KMS-11 (cell line): ENCODE results near the gene AKAP13.

ENCODE experiments used
- H2AFZ ChIP-seq: fragments of 200-600 bp; sonication (generic); 2 replicates; pipeline ENCODE4 v1.6.1; 2016; ENCODE audit warnings: antibody characterized with exemption, mixed run types, low read depth
- H3K27ac ChIP-seq: fragments of 200-600 bp; sonication (generic); 2 replicates; pipeline ENCODE4 v1.6.1; 2016; ENCODE audit warnings: mild to moderate bottlenecking, mixed run types
- H3K27me3 ChIP-seq: fragments of 200-600 bp; sonication (generic); 2 replicates; pipeline ENCODE4 v1.6.1; 2017; ENCODE audit warnings: mild to moderate bottlenecking, low read depth, mixed run types, moderate library complexity; ENCODE audit not compliant: insufficient read depth
- H3K36me3 ChIP-seq: fragments of 200-600 bp; sonication (generic); 2 replicates; pipeline ENCODE4 v1.6.1; 2017; ENCODE audit warnings: mild to moderate bottlenecking, mixed run types; ENCODE audit not compliant: insufficient read depth
- H3K4me1 ChIP-seq: fragments of 200-600 bp; sonication (generic); 2 replicates; pipeline ENCODE4 v1.6.1; 2016; ENCODE audit warnings: mild to moderate bottlenecking, low read depth, mixed run types; ENCODE audit not compliant: poor library complexity, severe bottlenecking
- H3K4me2 ChIP-seq: fragments of 200-600 bp; sonication (generic); 2 replicates; pipeline ENCODE4 v1.7.0; 2016; ENCODE audit warnings: mild to moderate bottlenecking, mixed run types
- H3K4me3 ChIP-seq: fragments of 200-600 bp; sonication (generic); IDR thresholded peaks from 2 replicates; pipeline ENCODE4 v1.6.1; 2017; ENCODE audit warnings: low read depth, low read length, mixed read lengths; ENCODE audit not compliant: insufficient read depth
- H3K79me2 ChIP-seq: fragments of 200-600 bp; sonication (generic); 2 replicates; pipeline ENCODE4 v1.6.1; 2016; ENCODE audit warnings: low read depth, mixed run types; ENCODE audit not compliant: insufficient read depth
- H3K9ac ChIP-seq: fragments of 200-600 bp; sonication (generic); 2 replicates; pipeline ENCODE4 v1.6.1; 2016; ENCODE audit warnings: mild to moderate bottlenecking, mixed run types
- H4K20me1 ChIP-seq: fragments of 200-600 bp; sonication (generic); 2 replicates; pipeline ENCODE4 v1.6.1; 2016; ENCODE audit warnings: mild to moderate bottlenecking, mixed run types; ENCODE audit not compliant: insufficient read depth
- TF ChIP-seq, protein P1 (sequence below): fragments of 200-600 bp; sonication (generic); conservative IDR thresholded peaks from 2 replicates; pipeline ENCODE4 v1.6.1; 2017; ENCODE audit warnings: low read depth, mild to moderate bottlenecking, antibody characterized with exemption, low read length, moderate library complexity, mixed read lengths

Gene AKAP13

DNA sequence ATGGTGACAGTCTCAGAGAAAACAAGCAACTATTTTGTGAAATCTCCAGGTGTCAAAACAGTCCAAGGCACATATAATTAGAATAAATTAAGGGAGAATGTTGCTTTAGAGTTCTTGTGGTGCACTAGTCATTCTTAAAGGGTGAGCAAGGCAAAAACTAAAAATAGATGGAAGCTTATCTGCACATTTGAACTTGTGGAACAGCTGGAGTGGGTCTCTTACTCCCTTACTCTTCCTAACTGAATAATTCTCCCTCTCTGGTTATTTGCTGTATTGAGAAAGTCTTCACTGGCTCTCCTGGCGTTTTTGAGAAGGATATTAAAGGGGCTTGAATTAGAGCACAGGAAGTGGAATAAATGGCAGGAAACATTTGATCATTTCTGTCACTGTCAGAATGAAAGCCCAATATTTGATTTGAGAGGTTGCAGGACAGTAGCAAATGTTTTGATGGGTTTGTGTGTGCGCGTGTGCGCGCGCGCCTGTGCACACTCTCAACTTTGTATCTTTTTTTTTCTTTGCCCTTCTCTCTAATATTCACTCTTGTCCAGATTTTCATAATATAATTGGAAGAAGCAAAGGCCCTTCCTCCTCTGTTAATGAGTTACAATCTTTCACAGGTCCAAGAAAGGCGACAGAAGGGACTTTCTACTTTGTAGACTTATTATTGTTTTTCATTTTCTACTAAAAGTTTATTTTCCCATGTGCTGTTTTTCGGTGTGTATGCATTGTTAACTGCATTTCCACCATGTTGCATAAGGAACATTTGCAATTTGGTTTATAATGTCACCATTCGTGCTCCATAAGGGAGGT is 40.9 kb downstream of the AKAP13 start:
- Histone ChIP-seq H3K36me3 (no peaks in the 10 kb centered on the region), H2AFZ (no peak overlapping the region), H3K9ac (no peak overlapping the region), H3K4me1 (peaks cover 12% of the 10 kb centered on the region), H3K79me2 (peaks cover 7% of the 10 kb centered on the region; the same call in 1 of the 2 replicates), H4K20me1 (no peaks in the 10 kb centered on the region), H3K27ac (no peak overlapping the region), H3K4me3 (no peak overlapping the region), H3K4me2 (peak overlapping the region; percentile 10; the same call in 1 of the 2 replicates), H3K27me3 (no peaks in the 10 kb centered on the region)
- TF ChIP-seq, protein P1, sequence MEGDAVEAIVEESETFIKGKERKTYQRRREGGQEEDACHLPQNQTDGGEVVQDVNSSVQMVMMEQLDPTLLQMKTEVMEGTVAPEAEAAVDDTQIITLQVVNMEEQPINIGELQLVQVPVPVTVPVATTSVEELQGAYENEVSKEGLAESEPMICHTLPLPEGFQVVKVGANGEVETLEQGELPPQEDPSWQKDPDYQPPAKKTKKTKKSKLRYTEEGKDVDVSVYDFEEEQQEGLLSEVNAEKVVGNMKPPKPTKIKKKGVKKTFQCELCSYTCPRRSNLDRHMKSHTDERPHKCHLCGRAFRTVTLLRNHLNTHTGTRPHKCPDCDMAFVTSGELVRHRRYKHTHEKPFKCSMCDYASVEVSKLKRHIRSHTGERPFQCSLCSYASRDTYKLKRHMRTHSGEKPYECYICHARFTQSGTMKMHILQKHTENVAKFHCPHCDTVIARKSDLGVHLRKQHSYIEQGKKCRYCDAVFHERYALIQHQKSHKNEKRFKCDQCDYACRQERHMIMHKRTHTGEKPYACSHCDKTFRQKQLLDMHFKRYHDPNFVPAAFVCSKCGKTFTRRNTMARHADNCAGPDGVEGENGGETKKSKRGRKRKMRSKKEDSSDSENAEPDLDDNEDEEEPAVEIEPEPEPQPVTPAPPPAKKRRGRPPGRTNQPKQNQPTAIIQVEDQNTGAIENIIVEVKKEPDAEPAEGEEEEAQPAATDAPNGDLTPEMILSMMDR, result no peak

DNA sequence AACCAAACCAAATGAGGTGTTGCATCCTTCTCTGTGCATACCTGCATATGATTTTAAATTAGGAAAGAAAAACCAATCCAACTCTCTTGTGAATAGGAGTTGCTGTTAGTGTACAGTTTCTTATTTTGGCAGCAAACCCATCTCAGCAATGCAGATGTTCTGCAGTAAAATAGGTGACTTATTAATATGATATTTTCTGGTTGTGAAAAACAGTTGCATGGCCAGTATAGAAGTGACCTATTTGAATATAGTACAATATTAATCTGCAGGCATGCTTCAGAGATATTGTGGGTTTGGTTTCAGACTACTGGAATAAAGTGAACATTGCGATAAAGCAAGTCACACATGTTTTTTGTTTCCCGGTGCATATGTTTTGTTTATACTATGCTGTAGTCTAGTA is 42.2 kb downstream of the AKAP13 start:
- peaks cover 12% of the 10 kb centered on the region for H3K4me1 ChIP-seq

GRCh38 chr15:85423256-85423655 is 42.9 kb downstream of the AKAP13 start:
- H3K4me3 ChIP-seq, result no peak overlapping the region
- no peak overlapping the region for H2AFZ ChIP-seq
- TF ChIP-seq, protein P1, result no peak
- H3K9ac ChIP-seq, result no peak overlapping the region
- H3K36me3 ChIP-seq, result no peaks in the 10 kb centered on the region
- H3K27me3 ChIP-seq, result no peaks in the 10 kb centered on the region
- H3K4me2 ChIP-seq, result no peak overlapping the region
- H4K20me1 ChIP-seq, result no peaks in the 10 kb centered on the region
- H3K79me2 ChIP-seq, result no peaks in the 10 kb centered on the region; the same call in 1 of the 2 replicates
- H3K4me1 ChIP-seq, result peaks cover 12% of the 10 kb centered on the region
- no peak overlapping the region for H3K27ac ChIP-seq

More for the DNA sequence above, 42.2 kb downstream of the AKAP13 start:
- Histone ChIP-seq H2AFZ (no peak overlapping the region), H3K36me3 (no peaks in the 10 kb centered on the region), H3K79me2 (no peaks in the 10 kb centered on the region; the same call in 1 of the 2 replicates), H3K4me2 (no peak overlapping the region), H3K27ac (no peak overlapping the region), H3K27me3 (no peaks in the 10 kb centered on the region), H4K20me1 (no peaks in the 10 kb centered on the region), H3K9ac (no peak overlapping the region), H3K4me3 (no peak overlapping the region)
- TF ChIP-seq, protein P1, result no peak

DNA sequence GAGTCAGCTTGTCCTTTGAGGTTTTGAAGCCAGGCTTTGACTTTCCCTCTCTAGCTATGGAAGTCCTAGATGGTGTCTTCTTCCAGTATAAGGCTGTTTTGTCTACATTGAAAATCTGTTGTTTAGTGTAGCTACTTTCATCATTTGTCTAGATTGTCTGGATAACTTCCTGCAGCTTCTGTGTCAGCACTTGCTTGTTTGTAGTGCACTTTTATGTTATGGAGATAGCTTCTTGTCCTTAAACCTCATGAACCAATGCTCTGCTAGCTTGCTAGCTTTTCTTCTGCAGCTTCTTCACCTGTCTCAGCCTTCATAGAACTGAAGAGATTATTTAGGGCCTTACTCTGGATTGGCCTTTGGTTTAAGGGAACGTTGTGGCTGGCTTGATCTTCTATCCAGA is 43.8 kb downstream of the AKAP13 start:
- TF ChIP-seq, protein P1, result no peak

More for the DNA sequence above, 43.8 kb downstream of the AKAP13 start:
- H3K4me3 ChIP-seq, result no peak overlapping the region
- no peak overlapping the region for H3K9ac ChIP-seq
- no peak overlapping the region for H3K27ac ChIP-seq
- H4K20me1 ChIP-seq, result no peaks in the 10 kb centered on the region
- no peak overlapping the region for H3K4me2 ChIP-seq
- H3K36me3 ChIP-seq, result no peaks in the 10 kb centered on the region
- H3K4me1 ChIP-seq, result peaks cover 12% of the 10 kb centered on the region
- no peak overlapping the region for H2AFZ ChIP-seq
- no peaks in the 10 kb centered on the region; the same call in 1 of the 2 replicates for H3K79me2 ChIP-seq
- H3K27me3 ChIP-seq, result no peaks in the 10 kb centered on the region
